Fibroblast of skin of right biceps (primary cell): ENCODE measurements around the gene CNIH2.

ENCODE experiments used
- DNase-seq: peaks from one replicate; pipeline ENCODE4 v3.0.0-alpha.2; 2013

CNIH2 gene

DNA sequence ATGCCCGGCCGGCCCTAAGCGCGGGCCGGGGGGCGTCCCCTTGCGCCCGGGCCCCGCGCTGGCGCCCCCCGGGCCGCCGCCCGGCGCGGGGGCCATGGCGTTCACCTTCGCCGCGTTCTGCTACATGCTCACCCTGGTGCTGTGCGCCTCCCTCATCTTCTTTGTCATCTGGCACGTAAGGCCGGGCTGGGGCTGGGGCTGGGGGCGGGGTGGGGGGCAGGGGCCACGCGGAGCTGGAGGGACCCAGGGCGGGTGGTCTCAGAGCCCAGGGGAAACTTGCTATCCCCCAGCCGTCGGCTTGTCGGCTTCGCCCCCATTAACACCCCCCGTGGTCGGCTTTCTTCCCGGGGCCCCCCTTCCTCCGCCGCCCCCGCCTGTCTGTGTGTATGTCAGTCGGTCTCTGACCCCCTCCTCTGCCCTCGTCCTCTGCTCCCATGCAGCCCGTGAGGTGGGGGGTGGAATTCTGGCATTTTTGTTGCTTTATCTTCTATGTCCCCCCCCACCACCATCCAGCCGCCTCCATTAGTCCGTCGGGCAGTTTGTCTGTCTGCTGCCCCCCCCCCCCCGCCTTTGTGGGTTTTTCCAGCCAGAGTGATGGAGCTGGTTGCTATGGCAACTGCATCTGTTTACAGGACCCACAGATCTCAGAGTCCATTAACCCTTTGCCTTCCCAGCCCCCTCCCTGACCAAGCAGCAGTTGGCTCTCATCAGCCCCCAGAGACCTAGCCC is 552 bp downstream of the CNIH2 start:
- DNase-seq: peak; percentile 44

DNA sequence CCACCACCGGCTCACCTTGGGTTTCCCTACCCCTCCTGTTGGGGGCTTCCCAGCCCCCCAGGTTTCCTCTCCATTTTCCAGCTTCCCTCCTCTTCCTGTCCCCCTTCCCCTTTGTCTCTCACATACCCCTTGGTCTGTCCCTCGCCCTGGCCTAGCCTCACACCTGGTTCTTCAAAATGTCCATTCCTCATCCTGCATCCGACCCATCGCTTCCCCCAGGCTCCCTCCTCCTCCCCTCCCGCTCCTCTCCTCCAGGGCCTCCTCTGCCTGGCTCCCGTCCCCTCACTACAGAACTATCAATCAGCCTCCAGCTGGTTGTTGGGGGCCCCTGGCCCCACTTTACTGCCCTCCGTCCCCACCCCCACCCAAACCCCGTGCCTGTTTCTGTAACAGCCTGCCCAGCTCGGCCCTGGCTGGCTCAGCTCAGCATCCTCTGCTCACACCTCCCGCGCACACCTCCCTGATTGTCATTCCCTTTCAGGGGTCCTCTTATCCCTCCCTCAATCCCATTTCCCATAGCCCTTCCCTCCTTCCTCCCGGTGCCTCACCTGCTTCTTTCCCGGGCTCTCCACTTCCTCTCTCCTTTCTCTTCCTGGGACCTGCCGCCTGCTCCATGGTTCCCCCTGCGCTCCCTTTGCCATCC is 1.2 kb downstream of the CNIH2 start:
- DNase-seq: no peak

DNA sequence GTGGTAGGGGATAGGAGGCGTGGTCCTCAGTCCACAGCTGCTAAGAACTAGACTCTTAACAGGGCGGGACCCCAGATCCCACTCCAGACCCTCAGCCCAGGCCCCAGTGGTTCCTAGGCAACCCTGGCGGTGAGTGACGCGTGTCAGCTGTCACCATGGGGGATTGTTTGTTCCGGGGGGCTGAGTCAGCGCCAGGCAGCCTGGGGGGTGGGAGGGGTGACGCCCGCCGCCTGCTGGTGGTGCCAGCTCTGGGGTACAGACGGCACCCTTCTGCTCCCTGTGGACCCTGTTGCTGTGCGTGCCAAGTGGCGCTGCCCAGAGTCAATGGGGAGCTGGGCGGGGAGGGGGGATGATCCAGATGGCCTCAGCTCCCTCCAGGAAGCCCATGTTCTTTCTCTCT is 2.5 kb downstream of the CNIH2 start:
- no peak for DNase-seq

DNA sequence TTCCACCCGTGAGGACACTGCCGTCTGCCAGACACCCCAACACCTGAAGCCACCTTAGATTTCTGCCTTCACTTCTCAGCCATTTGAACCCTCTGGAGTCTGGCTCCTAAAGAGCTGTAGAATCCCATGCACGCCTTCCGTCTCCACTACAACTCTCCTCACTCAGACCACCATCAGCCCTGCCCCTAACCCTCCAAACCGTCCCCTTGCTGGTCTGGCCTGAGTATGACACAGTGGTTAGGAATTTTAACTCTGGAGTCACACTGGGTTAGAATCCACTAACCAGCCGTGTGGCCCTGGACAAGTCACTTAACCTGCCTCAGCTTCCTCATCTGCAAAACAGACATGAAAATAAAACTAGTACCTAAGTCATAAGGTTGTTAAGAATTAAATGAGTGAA is 3.0 kb downstream of the CNIH2 start:
- DNase-seq: no peak

DNA sequence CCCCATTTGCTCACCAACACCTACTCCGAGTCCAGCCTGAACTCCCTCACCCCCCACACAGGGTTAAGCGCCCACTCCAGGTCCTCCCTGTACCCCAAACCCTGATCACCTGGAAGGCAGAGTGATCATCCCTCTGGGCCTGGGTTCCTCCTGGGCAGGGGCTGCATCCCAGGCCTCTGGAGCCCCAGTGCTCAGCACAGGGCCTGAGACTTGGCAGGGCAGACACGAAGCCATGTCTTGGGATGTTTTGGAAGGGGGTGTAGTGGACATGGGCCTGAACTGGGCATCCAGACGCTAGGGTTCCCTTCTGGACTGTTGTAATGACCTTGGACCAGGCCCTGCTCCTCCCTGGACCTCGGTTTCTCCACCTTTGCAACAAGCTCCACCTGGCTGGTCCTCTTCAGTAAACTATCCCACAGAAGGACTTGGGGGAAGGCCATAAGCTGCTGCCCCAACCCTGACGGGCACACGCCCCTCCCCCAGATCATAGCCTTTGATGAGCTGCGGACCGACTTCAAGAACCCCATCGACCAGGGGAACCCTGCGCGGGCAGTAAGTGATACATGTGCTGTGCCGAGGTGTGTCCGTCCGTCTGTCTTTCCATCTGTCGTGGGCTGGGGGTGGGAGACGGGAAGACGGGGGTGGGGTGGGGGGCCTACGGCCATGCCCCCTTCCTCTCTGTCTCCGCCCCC is 3.9 kb downstream of the CNIH2 start:
- DNase-seq: no peak

DNA sequence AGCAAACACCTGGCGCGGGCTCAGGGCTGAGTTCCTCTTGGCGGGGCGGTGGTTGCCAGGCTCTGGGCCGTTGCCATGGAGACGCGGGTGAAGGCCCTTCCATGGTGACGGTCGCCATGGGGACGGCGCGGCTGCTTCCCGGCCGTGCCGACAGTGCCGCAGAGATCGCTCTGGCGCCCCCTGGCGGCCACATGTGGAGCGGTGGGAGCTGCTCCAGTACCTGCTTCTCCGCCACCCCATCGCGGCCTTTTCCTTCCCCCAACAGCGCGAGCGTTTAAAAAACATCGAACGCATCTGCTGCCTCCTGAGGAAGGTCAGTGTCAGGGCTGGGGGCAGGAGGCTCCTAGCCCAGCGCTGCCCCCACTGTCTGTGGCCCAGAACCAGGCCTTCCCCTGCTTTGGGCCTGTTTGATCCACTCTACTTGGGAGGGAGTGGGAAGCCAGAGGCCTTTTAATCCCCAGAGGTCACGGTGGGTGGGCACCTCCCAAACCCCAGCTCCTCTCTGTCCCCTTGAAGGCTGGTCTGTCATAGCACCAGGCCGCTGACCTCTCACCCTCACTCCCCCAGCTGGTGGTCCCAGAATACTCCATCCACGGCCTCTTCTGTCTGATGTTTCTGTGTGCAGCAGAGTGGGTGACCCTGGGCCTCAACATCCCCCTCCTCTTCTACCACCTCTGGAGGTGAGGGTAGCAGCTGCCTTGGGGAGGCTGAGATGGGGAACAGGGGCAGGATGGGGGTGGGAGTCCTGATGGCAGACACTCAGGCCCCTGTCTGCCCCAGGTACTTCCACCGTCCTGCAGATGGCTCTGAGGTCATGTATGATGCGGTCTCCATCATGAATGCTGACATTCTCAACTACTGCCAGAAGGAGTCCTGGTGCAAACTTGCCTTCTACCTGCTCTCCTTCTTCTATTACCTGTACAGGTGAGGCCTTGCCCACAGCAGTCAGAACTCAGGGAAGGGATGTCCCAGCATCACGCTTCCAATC is 4.8 kb downstream of the CNIH2 start:
- peak; percentile 95 for DNase-seq

DNA sequence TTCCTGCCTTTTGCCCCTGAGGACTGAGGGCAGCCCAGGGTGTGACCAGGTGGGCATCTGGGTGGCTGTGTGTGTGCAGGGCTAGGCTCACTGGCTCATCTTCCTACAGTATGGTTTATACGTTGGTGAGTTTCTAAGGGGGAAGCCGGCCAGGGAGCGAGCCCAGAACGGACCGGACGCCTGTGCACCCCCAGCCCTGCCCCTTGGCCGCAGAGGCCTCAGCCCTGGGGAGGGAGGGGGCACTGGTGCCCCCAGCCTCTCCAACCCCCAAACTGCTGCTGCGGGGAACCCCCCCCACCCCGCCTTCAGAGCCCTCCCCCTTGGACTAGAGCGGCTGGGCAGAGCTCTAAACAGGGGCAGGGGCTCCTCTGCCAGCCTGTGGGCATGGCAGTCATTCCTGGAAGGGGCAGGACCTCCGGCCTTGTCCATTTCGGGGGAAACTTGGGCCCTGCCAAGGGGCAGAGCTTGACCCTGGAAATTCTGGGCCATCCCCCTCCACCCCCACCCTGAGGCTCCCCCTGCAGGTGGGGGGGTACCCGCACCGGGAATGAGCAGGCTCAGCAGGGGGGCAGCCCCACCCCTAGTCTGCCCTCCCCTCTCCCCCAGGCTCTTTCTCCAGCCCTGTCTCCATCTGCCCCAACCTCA is 5.6 kb downstream of the CNIH2 start:
- DNase-seq: no peak

DNA sequence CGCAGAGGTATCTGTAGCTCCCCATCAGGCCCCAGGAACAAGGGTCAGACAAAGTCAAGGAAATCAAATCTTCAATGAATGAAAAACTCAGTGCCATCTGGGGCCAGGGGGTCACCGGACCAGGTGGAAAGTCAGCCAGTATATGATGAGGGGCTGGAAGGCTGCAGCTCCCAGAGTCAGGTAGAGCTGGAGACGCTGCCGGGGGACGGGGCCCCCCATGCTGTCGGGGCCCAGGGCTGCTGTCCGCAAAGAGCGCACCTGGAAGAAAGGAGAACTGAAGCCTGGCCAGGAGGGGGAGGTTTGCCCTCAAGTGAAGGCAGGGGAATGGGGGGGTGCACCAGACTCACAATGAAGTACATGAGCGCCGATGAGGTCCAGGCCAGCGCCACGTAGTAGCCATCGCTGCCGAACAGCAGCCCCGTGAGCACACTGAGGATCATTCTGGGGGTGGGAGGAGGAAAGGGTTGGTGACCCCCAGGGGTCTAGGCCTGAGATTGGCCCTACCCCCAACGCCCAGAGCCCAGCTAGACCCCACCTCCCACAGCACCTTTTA is 6.6 kb downstream of the CNIH2 start:
- no peak for DNase-seq

DNA sequence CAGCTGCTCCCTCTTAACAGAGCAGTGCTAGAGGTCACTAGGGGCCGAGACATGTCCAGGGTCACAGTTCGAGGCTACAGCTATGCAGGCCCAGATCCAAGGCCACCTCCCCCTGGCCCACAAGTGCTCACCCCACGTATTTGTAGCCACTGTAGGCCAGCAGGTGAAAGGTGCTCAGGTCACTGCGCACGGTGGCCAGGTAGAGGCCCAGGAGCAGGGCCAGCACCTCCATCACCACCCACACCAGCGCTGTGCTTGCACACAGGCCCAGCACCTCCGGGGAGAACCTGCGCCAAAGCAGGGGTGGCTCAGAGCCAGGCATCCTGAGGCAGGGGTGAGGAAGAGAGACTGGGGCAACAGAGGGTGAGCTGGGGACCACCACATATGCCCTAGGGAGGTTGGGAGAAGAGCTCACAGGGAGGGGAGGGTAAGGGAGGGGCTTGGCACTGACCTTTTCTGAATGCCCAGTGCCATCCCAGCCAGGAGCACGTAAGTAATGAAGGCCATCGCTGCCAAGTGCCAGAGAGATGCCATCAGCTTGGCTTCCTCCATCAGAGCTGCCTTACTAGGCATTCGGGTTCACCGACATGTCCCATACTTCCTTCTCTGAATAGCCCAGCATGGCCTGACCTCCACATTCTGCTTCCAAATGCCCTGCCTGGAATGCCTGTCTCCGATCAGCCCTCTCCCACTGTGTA is 7.4 kb downstream of the CNIH2 start:
- DNase-seq: no peak

DNA sequence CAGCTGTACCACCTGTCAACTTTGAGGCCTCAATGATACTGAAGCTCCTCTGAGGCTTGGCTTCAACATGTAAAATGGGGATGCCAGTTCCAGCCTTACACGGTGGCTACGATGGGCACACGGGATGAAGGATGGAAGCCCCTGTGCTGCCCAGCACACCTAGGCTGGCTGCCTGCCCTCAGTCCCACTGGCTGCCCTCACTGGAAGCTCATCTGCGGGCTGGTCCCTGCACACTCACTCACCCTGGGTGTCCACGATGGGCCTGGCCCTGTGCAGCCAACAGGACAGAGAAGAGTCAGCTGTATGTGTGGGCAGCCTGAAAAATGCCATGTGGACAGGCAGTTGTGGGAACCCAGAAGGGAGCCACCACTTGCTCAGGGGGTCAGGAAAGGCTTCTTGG is 8.7 kb downstream of the CNIH2 start:
- DNase-seq: no peak

DNA sequence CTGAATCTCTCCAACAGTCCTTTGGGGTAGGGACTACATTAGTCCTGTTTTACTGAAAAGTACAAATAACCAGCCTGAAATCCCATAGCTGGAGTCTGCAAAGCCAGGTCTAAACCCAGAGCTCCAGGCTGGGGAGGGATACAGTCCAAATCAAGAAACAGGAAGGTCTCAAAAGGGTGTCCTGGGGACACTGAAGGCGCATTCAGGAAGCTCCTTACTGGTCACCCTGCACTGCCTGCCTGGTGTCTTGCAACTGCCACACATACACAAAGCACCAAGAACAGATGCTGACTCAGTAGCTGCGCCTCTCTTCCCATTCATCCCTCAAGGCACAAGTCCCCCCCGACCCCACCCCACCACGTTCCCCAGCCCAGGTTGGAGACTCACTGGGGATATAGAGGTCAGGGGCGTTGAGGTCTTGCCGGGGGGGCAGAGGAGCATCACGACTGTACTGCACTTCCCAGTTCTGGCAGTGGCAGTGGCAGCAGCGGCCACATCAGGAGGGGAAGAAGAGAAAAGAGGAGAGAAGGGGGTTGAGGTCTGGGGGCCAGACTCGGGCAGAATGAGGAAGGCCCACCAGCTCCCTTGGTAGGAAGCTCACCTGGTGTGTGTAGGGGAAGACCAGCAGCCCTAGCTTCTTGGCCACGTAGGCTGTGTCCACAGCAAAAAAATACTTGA is 9.4 kb downstream of the CNIH2 start:
- DNase-seq: no peak

DNA sequence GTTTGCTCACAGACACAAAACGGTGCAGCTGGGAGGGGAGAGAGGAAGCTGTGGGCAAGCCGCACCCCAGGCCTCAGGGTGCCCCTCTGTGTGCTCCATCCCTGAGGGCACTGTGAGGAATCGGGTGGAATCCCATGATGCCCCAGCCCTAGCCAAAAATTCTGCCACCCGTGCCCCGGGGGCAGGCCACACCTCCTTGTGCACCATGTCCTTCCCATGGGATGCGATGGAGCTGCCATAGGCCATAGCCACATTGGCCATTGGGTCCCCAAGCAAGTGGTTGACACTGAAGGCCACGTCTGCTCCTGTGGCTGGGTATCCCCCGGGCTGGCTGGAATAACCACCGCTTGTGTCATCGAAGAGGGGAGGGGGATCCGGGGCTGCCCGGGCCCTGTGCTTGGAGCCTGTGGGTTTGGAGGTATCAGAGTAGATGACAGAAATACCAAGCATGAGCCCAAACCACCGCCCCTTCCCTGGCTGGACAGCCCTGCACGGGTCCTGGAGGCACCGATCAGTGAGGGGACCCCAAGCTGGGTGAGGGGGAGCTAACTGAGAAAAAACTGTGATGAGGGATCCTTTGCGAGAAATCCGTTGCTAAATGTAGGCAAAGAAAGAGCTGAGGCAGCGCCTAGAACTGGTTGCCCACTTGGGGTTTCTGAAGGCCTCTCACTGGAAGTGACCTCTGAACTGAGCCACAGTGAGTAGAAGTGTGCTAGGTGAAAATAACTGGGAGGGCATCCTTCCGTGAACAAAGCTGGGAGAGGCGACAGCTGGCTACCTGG is 10.1 kb downstream of the CNIH2 start:
- no peak for DNase-seq

DNA sequence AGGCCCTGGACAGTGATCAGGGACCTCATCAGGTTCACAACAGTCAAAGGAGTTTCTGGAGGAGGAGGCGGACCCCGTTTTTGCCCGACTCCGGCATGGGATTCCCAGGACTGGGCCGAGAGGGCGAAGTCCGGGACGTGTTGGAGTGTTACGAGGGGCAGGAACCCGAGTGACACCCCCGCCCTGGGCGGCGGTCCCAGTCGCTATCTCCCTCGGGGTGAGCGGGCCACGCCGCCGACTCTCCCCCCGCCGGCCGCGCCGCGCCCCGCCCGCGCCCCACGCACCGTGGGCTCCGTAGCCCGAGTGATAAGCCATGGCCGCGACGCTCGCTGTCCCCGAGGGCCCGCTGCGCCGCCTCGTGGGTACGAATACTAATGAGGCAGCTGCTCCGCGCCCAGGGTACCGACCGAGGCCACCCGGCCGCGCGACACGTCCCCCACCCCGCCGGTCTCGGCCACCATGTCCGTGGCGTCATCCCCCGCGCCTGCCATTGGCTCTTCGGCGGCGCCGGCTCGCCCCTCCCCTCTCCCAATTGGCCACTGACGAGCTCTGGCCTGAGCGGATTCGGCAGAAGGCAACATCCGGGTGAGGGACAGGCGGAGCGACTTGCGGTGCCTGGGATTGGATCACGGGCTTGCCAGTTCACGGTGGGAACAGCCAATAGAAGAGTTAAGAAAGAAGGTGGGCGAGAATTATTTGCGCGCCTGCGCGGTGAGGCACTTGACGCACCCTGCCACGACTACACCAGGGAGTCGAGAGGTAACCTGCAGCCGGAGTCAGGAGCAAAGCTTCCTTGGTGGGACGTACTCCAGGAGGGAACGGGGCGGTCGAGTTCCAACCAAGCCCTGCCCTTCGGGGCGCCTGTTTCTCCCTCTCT is 10.9 kb downstream of the CNIH2 start, which contains the start of gene YIF1A:
YIF1A (minus strand) TSS at position 473 of the 877 bp plus-strand sequence; CDS start at position 315, 158 bp downstream.
- DNase-seq: peak; percentile 100

DNA sequence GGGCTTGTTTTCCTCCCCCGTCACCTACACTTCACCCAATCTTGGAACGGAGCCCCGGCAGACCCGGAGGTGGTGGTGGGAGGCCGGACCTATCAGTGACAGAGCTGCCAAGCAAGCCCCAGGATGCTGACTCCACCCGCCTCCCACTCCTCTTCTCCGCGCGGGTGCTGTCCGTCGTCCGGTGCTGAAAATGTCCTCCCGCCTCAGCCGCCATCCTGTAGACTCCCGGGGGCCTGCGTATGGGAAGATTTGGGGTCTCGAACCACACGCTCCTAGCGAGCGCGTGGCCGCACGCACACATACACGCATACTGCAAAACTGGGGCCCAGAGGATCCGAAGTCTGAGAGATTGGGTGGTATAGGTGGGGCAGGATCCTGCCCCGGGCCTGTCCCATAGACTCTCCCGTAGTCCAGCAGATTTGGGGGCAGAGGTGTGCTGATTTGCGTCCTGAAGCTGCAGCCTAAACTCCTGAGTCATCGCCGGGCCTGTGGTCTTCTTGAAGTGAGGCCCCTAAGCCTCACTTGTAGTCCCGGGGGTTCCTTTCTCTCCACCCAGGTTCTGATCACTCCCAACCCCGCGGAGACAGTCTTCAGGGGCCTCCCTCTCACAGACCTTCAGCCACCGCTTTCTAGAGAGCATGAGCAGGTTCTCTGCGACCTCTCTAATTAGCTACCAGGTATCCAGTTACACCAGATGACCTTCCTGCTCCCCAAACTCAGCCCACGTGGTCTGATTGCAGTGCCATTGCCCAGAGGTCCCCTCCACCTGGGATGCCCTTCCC is 11.8 kb downstream of the CNIH2 start:
- no peak for DNase-seq

DNA sequence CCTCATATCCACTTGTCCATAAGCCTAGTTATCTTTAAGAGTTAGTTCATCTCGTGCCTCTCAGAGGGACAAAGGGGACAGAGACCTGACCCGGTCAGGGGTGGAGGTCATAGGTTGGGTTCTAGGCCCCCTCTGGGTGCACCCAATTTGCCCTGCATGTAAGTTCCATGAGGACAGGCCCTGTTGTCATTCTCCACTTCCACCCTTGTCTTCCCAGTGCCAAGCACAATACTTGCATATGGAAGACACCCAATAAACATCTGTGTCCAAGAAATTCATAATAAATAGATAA is 12.3 kb downstream of the CNIH2 start:
- DNase-seq: no peak

DNA sequence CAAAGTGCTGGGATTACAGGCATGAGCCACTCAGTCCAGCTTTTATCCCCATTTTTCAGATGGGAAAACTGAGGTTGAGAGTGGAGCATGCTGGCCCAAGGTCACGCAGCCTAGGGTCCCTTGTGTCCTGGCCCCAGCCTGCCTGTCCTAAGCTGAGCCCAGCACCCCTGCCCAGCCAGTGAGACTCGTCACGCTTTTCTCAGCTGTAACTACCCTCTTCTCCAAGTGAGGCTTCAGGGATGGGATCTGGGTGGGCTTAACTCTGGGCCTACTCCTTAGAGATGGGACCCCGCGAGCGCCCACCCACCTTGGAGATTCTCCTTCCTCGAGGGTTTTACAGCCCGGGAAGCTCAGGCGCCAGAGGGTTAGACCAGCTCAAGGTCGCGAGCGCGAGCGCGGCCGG is 13.3 kb downstream of the CNIH2 start:
- DNase-seq: no peak

DNA sequence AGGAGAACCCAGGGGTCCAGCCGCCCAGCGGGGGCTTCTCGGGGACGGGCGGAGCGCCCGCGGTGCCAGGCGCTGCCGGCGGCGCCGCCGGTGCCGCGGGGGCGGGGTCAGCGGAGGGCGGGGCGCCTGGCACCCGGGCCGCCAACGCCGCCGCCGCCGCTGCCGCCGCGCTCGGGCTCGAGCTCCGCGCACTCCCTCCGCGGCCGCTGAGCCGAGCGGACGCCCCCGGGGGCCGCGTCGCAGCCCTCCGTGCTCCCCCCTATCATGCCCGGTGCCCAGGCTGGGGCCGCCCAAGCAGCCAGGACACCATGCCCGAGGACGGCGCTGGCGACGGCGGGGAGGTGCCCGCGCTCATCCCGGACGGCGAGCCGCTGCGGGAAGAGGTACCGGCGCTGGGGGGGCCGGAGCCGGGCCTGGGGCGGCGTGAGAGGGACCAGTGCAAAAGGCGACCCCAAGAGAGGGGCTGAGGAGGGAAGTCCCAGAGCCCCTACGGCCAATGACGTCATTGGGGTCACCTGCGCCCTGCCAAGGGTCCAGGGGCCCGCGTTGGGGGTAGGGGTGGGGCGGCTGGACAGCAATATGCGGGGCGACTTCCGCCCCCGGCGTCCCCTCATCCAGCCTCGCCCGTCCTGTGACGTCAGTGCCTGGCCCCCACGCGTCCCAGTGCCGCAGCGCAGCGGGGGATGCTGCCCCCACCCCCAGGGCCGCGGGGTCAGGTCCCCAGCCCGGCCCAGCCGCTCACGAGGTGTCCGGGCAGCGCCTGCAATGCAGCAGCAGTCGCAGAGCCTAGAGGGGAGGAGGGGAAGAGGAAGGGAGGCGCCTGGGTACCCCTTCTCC is 13.9 kb downstream of the CNIH2 start, which contains the start of gene TMEM151A:
TMEM151A (plus strand) TSS at position 189 of the 837 bp plus-strand sequence; CDS start at position 309, 120 bp downstream.
- DNase-seq: no peak
